Measurements from ENCODE around the gene VSIG8.

GRCh38 chr1:159881622-159882526 is 19.4 kb upstream of the VSIG8 start:
- TF ChIP-seq RAD21 (CRISPR knock-in tag; conservative IDR thresholded peaks at IDR 0.05 in 1 of 2, IDR thresholded peaks at IDR 0.05 in 1 of 2) (peak in 1 of 2 experiments; percentile 25; a peak in 2 of 4 replicates), FOXO4 (CRISPR knock-in tag; IDR thresholded peaks at IDR 0.05) (no peak), ZNF263 (CRISPR knock-in tag; IDR thresholded peaks at IDR 0.05; ENCODE audit: borderline replicate concordance) (no peak), PRDM10 (IDR thresholded peaks at IDR 0.05; ENCODE audit: partially characterized antibody) (no peak), CTCF (IDR thresholded peaks at IDR 0.05 in 2 of 3, conservative IDR thresholded peaks at IDR 0.05 in 1 of 3; ENCODE audit: insufficient read depth in 2 of 3, low read depth in 1 of 3, low read length in 3 of 3) (no peak), TCF7L2 (IDR thresholded peaks at IDR 0.05; ENCODE audit: low read depth, low read length) (no peak), NRF1 (conservative IDR thresholded peaks at IDR 0.05 in 1 of 2, IDR thresholded peaks at IDR 0.05 in 1 of 2) (no peak), RAD51 (IDR thresholded peaks at IDR 0.05; ENCODE audit: borderline replicate concordance, low read depth) (no peak), ETS2 (tag; IDR thresholded peaks at IDR 0.05; ENCODE audit: borderline replicate concordance, poor library complexity, severe bottlenecking) (no peak), CHD1 (IDR thresholded peaks at IDR 0.05; ENCODE audit: low read length) (no peak), HLTF (IDR thresholded peaks at IDR 0.05) (no peak), FOXK2 (conservative IDR thresholded peaks at IDR 0.05 in 1 of 2, IDR thresholded peaks at IDR 0.05 in 1 of 2; ENCODE audit: low read depth in 2 of 2) (0 out of 4 replicates have a peak, but pooled peaks of 1 of the 2 experiments have one; percentile 27)
- TF ChIP-seq, protein P1, sequence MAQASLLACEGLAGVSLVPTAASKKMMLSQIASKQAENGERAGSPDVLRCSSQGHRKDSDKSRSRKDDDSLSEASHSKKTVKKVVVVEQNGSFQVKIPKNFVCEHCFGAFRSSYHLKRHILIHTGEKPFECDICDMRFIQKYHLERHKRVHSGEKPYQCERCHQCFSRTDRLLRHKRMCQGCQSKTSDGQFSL (CRISPR knock-in tag; IDR thresholded peaks at IDR 0.05), result no peak
- TF ChIP-seq, protein P1 (tag; IDR thresholded peaks at IDR 0.05), result no peak

Measured in K562 (cell line).